ENCODE data around the gene PIM3. TPM values are rescaled to one million over a fixed set of nuclear protein-coding genes. Genes with fewer than 3 reads are reported as not detected.

PIM3 gene
- total and polyA plus RNA-seq, 4 donors: 14.5 to 44.0 (median 28.1) TPM

DNA sequence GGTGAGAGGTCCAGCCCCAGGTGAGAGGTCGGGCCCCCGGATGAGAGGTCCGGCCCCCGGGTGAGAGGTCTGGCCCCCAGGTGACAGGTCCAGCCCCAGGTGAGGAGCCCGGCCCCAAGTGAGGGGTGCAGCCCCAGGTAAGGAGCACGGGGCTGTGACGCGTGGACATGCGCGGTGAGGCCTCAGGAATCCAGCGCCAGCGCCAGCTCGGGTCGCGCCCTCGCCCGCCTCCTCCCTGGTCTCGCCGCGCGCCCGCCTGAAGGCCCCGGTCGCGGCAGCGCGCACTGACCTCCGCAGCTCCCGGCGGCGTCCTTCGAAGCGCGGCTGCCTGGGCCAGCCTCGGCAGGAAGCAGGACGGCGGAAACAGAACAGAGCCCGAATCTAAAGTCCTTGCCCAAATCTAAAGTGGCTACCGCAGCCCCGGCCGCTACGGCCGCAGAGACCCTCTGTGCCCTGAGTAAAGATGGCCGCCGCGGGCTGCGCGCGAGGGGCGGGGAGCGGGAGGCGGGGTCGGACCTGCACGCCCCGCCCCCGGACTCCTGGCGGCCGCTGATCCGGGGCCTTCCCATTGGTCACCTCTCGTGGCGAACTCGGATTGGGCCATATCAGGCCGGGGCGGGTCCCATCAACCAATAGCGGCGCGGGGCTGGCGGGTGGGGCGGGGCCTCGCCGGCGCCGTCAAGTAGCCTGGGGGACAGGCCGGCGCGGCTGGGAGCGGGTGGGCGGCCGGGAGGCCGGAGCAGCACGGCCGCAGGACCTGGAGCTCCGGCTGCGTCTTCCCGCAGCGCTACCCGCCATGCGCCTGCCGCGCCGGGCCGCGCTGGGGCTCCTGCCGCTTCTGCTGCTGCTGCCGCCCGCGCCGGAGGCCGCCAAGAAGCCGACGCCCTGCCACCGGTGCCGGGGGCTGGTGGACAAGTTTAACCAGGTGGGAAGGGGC is 42.3 kb upstream of the PIM3 start, which contains the start of the genes ALG12 and CRELD2:
ALG12 (minus strand) TSS at position 465 of the 937 bp plus-strand sequence. CDS start 4,673 bp downstream, outside the sequence.
CRELD2 (plus strand) TSS at position 661 of the 937 bp plus-strand sequence; CDS start at position 797, 136 bp downstream.
- Histone ChIP-seq H3K4me3 (ENCODE audit: low read depth in 1 of 3, low read length in 3 of 3) (peak within 1 kb of the TSS; percentile 64 to 89 (median 79)), H3K27me3 (ENCODE audit: control insufficient read depth in 4 of 4, insufficient read depth in 4 of 4, low read length in 3 of 4) (no peaks in the 10 kb centered on the region), H3K27ac (ENCODE audit: low read depth in 1 of 2, low read length in 2 of 2) (peak within 1 kb of the TSS; percentile 79 to 93), H3K9me3 (ENCODE audit: control insufficient read depth in 4 of 4, low read length in 3 of 4) (no peaks in the 10 kb centered on the region), H3K9ac (ENCODE audit: low read depth in 1 of 2, low read length in 2 of 2) (peak within 1 kb of the TSS; percentile 39 to 40), H3K36me3 (ENCODE audit: control insufficient read depth in 4 of 4, insufficient read depth in 3 of 4, low read depth in 1 of 4, low read length in 3 of 4) (peaks cover 0 to 17% (median 8%) of the 10 kb centered on the region in 4 donors), H3K4me1 (ENCODE audit: control insufficient read depth in 4 of 4, insufficient read depth in 4 of 4, low read length in 3 of 4) (peaks cover 0 to 18% (median 10%) of the 10 kb centered on the region in 4 donors)
- DNase-seq (ENCODE audit: low spot score): peak; percentile 97
- under 1% methylated on average over 103 of the region's 103 CpGs for WGBS
- TF ChIP-seq NR2F2 (IDR thresholded peaks at IDR 0.05) (no peak), FOXA2 (IDR thresholded peaks at IDR 0.05) (no peak), FOXA1 (IDR thresholded peaks at IDR 0.05) (no peak), RAD21 (IDR thresholded peaks at IDR 0.05) (peak in 1 of 2 donors; percentile 34), RXRA (IDR thresholded peaks at IDR 0.05) (no peak), JUND (IDR thresholded peaks at IDR 0.05) (no peak), GABPA (IDR thresholded peaks at IDR 0.05 in 1 of 2, conservative IDR thresholded peaks at IDR 0.05 in 1 of 2) (peak in 1 of 2 donors; percentile 63), YY1 (IDR thresholded peaks at IDR 0.05) (peak; percentile 98), EGR1 (IDR thresholded peaks at IDR 0.05; ENCODE audit: low read depth in 2 of 2) (peak in 1 of 2 donors; percentile 44), HNF4A (conservative IDR thresholded peaks at IDR 0.05) (no peak), HNF4G (IDR thresholded peaks at IDR 0.05) (no peak), TAF1 (conservative IDR thresholded peaks at IDR 0.05) (no peak), SP1 (IDR thresholded peaks at IDR 0.05) (peak; percentile 41)
- TF ChIP-seq, protein P1, sequence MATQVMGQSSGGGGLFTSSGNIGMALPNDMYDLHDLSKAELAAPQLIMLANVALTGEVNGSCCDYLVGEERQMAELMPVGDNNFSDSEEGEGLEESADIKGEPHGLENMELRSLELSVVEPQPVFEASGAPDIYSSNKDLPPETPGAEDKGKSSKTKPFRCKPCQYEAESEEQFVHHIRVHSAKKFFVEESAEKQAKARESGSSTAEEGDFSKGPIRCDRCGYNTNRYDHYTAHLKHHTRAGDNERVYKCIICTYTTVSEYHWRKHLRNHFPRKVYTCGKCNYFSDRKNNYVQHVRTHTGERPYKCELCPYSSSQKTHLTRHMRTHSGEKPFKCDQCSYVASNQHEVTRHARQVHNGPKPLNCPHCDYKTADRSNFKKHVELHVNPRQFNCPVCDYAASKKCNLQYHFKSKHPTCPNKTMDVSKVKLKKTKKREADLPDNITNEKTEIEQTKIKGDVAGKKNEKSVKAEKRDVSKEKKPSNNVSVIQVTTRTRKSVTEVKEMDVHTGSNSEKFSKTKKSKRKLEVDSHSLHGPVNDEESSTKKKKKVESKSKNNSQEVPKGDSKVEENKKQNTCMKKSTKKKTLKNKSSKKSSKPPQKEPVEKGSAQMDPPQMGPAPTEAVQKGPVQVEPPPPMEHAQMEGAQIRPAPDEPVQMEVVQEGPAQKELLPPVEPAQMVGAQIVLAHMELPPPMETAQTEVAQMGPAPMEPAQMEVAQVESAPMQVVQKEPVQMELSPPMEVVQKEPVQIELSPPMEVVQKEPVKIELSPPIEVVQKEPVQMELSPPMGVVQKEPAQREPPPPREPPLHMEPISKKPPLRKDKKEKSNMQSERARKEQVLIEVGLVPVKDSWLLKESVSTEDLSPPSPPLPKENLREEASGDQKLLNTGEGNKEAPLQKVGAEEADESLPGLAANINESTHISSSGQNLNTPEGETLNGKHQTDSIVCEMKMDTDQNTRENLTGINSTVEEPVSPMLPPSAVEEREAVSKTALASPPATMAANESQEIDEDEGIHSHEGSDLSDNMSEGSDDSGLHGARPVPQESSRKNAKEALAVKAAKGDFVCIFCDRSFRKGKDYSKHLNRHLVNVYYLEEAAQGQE (IDR thresholded peaks at IDR 0.05): no peak
- TF ChIP-seq, protein P2, sequence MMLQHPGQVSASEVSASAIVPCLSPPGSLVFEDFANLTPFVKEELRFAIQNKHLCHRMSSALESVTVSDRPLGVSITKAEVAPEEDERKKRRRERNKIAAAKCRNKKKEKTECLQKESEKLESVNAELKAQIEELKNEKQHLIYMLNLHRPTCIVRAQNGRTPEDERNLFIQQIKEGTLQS (IDR thresholded peaks at IDR 0.05): no peak
- TF ChIP-seq, protein P3, sequence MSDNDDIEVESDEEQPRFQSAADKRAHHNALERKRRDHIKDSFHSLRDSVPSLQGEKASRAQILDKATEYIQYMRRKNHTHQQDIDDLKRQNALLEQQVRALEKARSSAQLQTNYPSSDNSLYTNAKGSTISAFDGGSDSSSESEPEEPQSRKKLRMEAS (IDR thresholded peaks at IDR 0.05): no peak
- TF ChIP-seq, protein P4, sequence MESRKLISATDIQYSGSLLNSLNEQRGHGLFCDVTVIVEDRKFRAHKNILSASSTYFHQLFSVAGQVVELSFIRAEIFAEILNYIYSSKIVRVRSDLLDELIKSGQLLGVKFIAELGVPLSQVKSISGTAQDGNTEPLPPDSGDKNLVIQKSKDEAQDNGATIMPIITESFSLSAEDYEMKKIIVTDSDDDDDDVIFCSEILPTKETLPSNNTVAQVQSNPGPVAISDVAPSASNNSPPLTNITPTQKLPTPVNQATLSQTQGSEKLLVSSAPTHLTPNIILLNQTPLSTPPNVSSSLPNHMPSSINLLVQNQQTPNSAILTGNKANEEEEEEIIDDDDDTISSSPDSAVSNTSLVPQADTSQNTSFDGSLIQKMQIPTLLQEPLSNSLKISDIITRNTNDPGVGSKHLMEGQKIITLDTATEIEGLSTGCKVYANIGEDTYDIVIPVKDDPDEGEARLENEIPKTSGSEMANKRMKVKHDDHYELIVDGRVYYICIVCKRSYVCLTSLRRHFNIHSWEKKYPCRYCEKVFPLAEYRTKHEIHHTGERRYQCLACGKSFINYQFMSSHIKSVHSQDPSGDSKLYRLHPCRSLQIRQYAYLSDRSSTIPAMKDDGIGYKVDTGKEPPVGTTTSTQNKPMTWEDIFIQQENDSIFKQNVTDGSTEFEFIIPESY (IDR thresholded peaks at IDR 0.05): no peak
- TF ChIP-seq, protein P5, sequence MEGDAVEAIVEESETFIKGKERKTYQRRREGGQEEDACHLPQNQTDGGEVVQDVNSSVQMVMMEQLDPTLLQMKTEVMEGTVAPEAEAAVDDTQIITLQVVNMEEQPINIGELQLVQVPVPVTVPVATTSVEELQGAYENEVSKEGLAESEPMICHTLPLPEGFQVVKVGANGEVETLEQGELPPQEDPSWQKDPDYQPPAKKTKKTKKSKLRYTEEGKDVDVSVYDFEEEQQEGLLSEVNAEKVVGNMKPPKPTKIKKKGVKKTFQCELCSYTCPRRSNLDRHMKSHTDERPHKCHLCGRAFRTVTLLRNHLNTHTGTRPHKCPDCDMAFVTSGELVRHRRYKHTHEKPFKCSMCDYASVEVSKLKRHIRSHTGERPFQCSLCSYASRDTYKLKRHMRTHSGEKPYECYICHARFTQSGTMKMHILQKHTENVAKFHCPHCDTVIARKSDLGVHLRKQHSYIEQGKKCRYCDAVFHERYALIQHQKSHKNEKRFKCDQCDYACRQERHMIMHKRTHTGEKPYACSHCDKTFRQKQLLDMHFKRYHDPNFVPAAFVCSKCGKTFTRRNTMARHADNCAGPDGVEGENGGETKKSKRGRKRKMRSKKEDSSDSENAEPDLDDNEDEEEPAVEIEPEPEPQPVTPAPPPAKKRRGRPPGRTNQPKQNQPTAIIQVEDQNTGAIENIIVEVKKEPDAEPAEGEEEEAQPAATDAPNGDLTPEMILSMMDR (IDR thresholded peaks at IDR 0.05; ENCODE audit: low read depth, low read length, missing input control): no peak
